Stimulated activated CD4-positive, alpha-beta T cell treated with anti-CD3 and anti-CD28 coated beads, Interleukin-4, amount 100 ng/mL, for 48 hours (primary cell): Measurements from ENCODE around the gene P3H2.
"Not testable (repeated sequence)": the region's sequence is repeated elsewhere in the genome, so short reads cannot be mapped to it uniquely, and the experiment has no call there.

Experiments used
- DNase-seq, 2 donors: peaks; one replicate each; pipeline ENCODE4 v3.0.0-alpha.2; 2020; ENCODE audit warnings: low read depth in 2 of 2

Gene P3H2

DNA sequence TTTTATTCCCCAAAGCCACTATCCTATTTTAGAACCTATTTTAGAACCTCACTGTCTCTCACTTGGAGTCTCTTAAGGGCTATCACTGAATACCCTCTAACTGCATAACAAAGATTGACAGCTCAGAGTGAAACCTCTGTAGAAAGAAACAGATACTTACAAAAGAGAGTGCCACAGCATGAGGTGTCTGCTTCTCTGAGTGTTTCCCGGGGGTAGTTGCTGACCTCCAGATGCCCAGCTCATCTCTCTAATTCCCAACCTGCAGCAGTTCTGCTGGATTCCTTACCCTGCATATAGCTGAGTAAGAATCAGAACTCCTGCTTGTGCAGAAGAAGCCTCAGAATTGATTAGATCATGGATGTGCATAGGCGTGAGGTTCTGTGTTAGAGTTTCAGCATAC lies 34.5 kb downstream of the P3H2 start:
- no peak for DNase-seq

DNA sequence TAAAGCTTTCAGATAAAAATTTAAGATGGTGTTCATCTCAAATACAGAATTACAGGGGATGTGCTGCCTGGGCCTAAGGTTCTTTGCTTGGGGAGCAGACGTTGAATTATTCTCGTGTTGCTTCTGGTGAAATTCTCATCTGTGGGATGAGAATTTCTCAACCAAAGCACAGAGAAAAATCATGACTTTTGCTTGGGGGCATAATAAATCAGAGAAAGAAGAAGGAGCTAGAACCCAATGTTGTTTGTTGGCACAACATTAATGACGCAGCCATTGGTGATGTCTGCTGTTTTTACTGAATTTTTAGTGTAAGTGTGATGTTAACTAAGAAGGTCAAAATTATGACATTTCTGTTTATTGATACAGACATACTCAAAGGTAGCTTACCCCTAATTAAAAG lies 35.7 kb downstream of the P3H2 start:
- DNase-seq: no peak

DNA sequence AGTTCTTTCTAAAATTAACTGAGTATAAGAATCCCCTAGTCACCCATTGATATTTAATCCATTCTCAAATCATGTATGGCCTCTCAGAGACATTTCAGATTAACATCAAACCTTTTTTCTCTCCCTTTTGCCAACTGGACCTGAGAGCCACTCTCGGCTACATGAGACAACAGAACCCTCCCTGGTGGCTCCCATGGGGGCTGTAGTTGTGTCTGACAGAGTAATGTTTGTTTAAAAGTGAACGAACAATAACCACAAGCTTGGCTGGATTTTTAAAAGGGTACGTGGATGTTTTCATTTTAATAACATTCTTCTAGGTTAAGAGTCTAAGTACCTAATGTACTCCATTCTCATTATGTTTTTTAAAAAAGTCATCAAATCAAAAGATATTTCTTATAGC lies 37.1 kb downstream of the P3H2 start:
- no peak for DNase-seq

DNA sequence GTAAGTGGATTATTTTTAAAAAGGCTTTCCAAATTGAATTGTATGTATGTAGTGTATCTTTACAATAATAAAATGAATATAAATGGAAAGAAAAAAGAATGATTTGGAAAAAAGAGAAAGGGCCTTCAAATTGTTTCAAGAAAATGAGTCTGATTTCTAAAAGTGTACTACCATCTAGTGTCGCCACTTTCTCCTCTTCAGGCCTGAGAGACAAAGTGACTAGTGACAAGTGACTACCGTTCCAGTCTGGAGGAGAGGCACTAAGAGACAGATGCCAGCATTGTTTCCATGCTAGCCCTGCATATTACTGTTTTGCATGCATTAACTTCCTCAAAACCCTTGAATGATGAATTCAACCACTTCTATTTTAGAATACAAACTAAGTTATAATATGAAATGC lies 39.3 kb downstream of the P3H2 start:
- DNase-seq: no peak

DNA sequence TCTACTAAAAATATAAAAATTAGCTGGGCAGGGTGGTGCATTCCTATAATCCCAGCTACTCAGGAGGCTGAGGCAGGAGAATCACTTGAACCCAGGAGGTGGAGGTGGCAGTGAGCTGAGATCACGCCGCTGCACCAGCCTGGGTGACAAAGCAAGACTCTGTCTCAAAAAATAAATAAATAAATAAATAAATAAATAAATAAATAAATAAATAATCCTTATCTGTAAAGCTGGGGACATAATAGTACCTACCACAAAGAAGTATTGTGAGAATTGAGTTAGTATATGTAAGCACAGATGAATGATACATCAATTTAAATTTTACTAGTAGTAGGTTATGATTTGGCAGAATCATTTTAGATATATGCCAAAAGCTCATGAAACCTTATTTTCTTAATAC lies 41.5 kb downstream of the P3H2 start:
- DNase-seq: not testable (repeated sequence)

DNA sequence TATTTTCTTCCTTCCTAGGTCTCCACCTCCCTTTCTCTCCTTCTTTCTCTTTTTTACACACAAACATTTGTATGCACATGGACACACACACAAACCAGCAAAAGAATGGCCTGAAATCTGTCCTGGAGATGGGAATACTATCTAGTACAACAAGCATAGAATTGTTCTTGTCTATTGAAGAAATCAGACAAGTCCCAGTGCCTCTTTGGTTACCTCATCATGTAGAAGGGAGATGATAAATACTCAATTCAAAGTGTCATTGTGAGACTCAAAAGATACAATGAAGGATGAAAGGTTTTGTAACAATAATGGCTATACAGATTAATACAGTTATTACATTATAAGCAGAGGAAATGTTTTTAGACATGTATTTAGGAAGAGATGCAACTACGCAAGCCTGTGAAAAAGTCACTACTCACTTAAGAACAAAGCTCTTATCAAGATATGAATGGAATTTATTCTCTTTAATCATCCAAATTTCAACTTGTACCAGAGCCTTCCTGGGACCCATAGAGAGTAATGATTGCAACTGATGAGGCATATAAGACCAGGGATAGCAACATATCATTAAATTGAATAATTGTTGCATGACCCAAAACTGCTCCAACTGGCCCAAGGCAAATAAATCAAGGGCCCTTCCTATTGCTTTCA lies 43.2 kb downstream of the P3H2 start:
- DNase-seq: no peak

DNA sequence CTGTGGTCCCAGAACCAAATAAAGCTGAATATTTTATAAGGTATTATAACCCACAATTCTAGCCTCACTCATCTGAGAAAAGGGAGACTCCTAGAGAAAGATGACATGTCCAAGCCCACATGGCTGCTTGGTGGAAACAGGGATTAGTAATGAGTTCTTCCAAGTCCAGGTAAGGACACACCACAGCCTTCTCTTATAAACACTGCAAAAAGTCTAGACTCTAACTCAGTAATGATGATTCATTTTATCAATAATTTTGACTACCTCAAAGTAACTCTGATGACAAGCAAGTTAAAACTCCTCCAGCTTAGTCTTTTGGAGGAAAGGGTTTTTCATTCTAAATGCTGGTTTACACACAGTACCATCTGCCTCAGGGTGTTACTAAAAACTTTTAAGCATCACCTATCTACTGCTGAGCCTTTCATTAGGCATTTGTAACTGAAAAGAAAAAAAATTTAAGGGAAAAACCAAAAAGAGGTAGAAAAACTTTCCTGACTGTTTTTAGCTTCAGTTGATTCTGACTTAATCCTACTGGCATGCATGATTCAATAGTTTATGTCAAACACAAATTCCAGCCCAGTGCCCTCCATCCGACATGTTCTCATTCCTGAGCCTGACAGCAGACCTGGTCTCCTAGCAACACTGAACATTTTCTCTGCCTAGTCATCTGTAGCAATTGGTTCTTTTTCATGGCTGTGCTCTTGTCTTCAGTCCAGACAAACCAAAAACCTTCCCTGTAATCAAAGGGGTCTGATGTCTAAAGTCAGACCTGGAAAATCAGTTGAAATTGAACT lies 43.9 kb downstream of the P3H2 start:
- no peak for DNase-seq

DNA sequence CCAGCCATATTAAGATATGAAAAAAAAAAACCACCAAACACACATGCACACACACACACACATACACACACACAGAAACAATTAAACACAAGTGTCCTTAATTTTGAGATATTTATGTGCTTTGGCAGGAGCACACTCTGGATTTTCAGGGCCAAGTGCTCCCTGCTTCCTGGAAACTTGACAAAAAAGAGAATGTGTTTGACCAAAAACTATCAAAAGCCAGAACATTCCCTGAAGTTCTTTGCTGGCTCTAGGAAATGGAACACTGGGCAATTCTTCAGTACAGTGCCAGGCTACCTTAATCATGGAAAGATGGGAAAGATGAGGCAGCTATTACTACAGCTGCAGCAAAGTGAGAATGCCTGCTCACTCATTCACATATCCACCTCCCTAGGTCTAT lies 44.6 kb downstream of the P3H2 start:
- no peak for DNase-seq

DNA sequence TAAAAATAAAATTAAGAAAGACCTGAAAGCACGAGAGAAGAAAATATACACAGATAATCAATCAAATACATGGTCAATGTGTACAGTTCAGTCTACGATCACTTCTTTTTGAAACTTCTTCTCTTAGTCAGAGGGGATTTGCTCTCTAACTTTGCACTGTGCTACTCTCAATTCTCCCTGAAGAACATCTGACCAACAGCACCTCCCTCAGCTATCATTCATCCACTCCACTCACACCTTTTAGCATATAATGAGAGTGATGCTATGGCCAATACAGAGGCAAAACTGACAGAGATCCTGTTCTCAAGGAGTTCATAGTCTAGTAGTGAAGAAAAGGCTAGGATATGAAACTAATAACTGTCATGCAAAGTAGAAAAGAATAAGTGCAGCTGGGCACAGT lies 45.9 kb downstream of the P3H2 start:
- DNase-seq: no peak

DNA sequence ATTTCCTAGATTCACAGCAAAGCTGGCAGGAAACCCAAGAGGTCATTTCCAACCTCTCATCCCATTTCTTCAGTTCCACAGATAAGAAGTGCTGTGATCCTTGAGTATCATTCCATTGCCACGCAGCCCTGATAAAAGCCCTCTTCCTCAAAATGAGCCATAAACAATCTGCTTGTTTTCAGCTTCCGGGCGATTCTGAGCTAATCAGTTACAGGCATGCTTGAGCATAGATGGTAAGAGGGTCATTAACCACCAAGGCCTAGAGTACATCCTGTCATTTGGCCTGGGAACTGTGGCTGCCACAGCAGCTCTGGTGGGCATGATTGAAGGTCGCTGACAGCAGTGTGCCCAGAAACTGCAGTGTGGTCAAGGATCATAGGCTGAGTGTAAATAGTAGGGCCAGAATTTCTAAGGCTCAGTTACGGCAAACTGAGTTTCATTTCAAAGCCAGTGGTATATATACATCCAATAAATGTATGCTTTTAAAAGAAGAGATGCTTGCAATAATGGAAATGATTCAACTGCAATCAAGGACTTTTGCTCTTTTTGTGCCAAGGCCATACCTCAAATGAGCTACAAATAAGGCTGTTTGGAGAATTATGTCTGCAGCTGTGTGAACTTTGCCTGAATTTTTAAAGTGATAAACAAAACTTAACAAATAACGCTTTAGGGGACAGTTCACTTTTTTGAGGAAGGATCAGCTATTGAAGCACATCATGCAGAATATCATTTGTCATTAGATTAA lies 47.3 kb downstream of the P3H2 start:
- DNase-seq: no peak

DNA sequence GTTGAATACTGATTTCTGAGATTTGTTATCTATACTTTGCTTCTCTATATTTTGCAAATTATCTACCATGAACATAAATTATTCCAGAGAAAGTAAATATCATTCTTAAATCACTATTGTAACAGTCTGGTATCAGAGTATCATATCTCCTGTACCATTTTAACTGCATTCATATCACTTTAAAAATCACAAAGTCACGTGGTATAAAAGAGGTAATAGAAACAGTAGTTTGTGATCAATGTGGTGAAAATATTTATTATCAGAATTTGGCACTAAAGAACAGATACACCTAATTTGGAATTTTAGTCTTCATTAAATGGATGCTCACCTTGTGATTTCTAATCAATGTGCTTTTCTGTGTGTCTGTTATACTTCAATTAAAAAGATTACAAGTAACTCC lies 47.8 kb downstream of the P3H2 start:
- no peak for DNase-seq

DNA sequence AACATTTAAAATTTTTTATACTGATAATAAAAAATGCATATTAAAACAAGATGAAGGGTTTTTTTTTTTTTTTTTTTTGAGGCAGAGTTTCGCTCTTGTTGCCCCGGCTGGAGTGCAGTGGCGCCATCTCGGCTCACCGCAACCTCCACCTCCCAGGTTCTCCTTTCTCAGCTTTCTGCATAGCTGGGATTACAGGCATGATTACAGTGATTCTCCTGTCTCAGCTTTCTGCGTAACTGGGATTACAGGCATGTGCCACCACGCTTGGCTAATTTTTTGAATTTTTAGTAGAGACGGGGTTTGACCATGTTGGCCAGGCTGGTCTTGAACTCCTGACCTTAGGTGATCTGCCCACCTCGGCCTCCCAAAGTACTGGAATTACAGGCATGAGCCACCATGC lies 48.8 kb downstream of the P3H2 start:
- DNase-seq: not testable (repeated sequence)

DNA sequence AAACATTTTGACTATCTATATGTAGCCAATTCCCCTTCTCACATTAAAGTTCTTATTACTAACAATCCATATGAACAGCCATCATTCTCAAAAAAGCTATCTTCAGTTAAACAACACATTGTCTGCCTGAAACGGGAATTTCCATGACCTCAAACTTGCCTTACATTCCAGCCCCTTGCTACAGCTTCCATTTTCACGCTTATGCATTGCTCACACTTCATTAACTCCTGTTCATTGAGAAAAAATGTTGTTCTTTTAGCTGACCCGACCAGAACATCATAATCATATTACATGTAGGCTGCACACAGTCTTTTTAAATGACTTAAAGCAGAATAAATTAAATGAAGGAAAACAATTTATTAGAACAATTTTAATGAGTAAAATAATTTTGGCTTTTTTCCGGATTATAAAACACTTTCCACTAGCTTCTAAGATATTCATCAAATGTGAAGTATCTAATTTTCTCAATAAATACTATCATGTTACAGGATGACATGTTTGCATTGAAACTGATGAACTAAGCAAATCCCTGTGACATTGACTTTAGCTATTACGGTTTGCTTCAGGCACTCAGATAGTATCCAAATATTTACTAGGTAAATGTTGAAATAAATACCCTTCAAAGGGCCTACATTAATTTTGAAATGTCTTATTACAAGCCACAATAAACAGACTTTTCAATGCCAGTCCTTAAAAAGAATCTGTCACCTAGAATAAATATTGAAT lies 49.9 kb downstream of the P3H2 start:
- DNase-seq: no peak

DNA sequence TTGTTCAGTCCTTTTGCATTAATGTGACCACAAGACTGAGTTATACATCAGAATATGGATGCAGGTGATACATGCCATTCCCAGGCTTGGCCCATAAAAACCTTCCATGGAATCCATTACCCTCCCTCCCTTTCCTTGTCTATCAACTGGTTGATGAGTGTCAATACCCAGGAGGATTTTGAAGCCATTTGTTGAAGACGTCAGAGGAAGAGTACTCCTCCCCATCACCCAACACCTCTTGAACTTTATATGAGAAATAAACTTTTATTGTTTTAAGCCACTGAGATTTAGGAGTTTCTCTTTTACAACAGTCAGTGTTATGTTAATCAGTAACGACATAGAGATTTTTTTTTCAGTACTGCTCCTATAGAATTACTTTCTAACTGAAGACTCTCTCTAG lies 55.5 kb downstream of the P3H2 start:
- no peak for DNase-seq

DNA sequence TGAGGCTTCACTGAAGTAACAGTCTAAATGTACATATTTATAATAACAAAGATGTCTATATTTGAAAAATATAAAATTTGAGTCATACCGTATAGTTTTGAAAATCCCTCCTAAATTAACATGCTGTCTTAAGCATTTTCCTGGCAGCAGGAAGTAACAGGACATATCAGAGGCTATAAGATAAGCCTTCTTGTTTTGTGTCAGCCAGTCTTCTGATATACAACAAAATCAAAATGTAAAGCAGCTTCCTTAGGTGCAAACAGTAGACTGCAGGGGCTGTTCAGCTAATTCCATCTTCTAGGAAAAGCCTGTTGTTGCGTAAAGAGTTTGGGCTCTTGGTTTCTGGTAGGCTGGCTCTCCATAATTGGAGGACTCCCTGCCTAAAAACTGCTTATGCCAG lies 56.0 kb downstream of the P3H2 start:
- no peak for DNase-seq

DNA sequence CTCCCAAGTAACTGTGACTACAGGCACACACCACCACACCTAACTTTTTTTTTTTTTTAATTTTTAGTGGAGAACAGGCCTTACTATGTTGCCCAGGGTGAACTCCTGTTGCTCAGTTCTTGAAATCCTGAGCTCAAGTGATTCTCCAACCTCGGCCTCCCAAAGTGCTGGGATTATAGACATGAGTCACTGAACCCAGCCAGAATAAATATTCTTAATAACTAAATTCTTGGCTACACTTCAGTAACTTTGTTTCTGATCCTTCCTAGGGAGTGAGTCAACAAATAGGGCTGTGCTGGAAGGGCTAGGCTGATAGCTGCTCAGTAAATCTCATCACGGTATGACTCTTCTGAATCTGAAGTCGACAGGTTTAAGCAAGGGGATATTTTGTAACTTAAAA lies 56.6 kb downstream of the P3H2 start:
- DNase-seq: no peak

DNA sequence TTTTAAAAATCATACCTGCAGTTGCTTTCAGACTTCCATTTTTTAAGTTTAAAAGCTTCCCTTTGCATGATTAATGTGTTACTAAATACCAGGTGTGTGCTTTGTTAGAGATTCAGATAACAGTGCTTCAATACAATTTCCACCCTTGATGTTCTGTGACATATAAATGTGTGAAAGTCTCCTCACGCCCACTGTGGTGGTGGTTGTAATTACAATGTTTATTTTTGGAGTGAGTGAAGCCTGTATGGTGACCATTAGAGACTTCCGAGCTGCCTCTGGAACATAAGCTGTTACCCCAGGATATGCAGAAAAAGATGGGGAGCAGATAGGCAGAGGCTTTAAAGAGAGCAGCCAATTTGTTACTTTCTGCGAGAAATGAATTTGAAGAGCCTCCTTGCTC lies 57.2 kb downstream of the P3H2 start:
- no peak for DNase-seq

DNA sequence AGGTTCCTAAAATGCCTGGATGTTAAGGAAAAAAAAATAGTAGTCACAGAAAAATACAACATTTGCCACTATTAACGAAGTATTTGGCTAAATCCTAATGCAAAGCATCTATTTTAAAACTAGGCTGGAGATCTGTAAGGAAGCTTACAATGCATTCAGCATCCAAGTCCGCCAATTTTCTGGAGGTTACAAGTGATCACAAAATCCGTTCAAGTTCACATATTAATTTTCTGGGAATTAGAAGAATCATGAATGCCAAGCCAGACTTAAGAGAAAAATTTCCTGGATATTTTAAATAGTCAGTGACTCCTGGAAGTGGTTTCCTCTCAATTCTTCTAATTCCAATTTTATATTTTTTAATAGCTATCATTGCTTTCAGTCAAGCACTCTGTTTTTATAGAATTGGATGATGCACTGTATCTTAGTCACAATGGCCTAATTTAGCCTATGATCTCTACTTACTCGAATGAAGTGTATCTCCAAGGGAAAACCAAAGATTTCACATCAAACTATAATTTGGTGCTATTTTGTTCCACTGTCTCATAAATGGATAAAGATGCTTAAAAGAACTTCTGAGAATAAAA lies 60.4 kb downstream of the P3H2 start:
- no peak for DNase-seq

DNA sequence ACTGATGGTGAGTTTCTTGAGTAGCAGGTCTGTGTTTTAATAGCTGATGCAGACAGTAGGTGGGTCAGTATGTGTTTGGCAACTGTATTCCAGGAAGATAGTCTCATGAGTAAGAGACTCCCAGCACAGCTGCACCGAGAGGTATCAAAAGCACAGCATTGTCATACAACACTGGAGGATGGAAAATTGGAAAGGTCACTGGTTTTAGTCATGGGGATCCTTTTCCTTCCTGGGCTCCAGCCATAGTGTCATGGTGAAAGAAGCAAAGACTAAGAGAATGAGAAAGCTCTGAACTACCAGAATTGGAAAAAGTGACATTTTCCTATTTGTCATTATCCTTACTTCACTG lies 61.5 kb downstream of the P3H2 start:
- DNase-seq: no peak

DNA sequence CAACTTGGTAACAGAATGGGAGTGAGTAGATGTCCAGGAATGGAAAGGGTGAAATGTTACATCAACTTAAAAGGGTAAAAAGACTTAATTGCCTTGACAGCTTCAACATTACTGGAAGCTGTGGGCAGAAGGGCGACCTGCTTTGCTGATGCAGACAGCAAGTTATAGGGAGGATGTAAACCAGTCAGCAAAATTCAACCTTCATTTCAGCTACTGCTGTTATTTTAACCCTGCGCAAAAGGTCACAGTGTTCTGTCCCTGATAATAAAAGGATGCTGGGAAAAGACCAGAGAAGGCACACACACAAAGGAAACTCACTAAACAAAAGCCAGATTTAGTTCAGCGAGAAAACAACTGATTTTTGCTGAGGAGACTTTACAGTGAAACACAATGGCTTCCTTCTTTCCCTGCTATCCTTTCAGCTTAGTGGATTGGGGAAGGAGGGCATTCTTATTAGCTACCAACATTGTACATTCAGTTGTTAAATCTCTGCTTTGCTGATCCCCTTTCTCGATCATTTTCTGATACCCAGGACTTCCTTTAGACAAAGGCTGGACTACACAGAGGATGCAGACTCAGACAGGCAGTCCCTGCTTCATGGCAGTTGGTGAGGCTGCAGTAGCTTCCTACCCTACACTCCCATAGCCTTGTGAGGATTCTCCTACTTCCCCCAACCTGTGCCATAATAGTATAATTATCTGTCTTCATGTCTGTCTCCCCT lies 62.0 kb downstream of the P3H2 start:
- DNase-seq: no peak

DNA sequence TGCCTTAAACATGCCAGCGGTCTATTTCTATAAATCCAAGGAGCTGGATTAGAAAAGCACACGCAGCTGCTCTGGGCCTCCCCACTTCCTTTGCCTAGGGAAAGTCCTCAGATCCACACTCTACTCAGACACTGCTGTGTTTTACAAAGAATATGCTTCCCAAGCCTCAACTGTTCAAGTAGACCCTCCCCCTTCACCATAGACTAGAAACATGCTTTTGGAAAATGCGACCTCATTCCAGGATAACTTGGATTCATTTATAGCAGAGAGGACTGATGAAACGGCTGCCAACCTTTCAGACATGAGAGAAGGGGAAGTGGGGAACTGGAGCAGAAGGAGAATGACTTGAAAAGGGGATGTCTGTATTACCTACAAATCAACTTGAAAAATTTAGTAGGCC lies 64.0 kb downstream of the P3H2 start:
- no peak for DNase-seq
